Measurements from ENCODE around the gene CENPB. TPM values are rescaled to one million over a fixed set of nuclear protein-coding genes. Genes with fewer than 3 reads are reported as not detected.

Gene CENPB
- total RNA-seq, 2 donors from 2014 or later, result 43.0 to 50.7 TPM

DNA sequence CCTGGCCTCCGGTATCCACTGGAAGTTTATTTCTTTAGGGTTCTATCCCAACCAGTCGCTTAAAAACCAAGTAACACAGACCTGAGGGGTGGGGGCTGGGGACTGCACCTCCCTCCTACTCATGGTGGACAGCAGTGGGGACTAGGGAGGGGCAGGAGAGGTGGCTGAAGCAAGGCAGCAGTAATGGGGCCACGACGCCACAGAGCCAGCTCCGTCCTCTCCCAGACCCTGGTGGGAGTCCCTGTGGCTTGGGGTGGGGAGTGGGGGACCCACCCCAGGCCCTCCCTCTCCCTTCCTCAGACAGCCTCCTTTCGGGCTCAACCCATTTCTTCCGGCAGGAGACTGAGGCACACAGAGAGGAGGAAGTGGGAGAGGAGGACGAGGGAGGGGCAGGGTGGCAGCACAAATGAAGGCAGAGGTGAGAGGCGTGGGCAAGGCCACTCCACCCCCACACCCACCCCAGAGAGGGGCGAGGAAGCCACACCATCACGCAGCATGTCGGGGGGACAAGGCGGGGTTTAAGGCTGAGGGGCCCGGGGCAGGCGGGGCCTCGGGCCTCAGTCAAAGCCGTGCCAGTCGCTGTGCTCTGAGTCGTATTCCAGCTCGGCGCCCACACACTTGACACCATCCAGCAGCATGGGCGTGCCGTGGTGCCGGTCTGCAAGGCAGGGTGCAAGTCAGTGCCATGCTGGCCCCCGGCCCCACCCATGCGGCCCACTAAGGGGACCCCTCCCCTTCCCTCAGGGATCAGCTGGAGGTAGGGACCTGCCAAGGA, 32.9 kb downstream of the CENPB start:
- TF ChIP-seq, protein P1, sequence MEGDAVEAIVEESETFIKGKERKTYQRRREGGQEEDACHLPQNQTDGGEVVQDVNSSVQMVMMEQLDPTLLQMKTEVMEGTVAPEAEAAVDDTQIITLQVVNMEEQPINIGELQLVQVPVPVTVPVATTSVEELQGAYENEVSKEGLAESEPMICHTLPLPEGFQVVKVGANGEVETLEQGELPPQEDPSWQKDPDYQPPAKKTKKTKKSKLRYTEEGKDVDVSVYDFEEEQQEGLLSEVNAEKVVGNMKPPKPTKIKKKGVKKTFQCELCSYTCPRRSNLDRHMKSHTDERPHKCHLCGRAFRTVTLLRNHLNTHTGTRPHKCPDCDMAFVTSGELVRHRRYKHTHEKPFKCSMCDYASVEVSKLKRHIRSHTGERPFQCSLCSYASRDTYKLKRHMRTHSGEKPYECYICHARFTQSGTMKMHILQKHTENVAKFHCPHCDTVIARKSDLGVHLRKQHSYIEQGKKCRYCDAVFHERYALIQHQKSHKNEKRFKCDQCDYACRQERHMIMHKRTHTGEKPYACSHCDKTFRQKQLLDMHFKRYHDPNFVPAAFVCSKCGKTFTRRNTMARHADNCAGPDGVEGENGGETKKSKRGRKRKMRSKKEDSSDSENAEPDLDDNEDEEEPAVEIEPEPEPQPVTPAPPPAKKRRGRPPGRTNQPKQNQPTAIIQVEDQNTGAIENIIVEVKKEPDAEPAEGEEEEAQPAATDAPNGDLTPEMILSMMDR (conservative IDR thresholded peaks at IDR 0.05), result no peak
- peaks cover 4% of the 10 kb centered on the region for H3K4me1 Mint-ChIP-seq
- H3K4me3 ChIP-seq (ENCODE audit: low read length), result no peak overlapping the region
- no peak overlapping the region for H3K4me3 Mint-ChIP-seq
- H3K9me3 Mint-ChIP-seq, result no peaks in the 10 kb centered on the region
- H3K4me1 ChIP-seq (ENCODE audit: control insufficient read depth, insufficient read depth, low read length), result no peaks in the 10 kb centered on the region
- peak; percentile 39 for DNase-seq
- peaks cover 43% of the 10 kb centered on the region for H3K27me3 Mint-ChIP-seq (ENCODE audit: insufficient read depth)
- H3K27ac Mint-ChIP-seq, result no peak overlapping the region
- no peaks in the 10 kb centered on the region for H3K9me3 ChIP-seq (ENCODE audit: control insufficient read depth, low read length)
- peaks cover 11% of the 10 kb centered on the region for H3K36me3 Mint-ChIP-seq (ENCODE audit: low read depth)
- WGBS, 2 experiments (ENCODE audit: insufficient coverage in 1 of 2, insufficient read length in 1 of 2), result 93% methylated on average over 5 to 22 of the region's 26 CpGs
- no peak overlapping the region for H3K27ac ChIP-seq (ENCODE audit: low read depth, low read length)
- peaks cover 8% of the 10 kb centered on the region for H3K36me3 ChIP-seq (ENCODE audit: control insufficient read depth, insufficient read depth, low read length)
- peaks cover 43% of the 10 kb centered on the region for H3K27me3 ChIP-seq (ENCODE audit: control insufficient read depth, insufficient read depth, low read length, poor library complexity, severe bottlenecking)
- H3K9ac ChIP-seq (ENCODE audit: extremely low read depth, low read length, poor library complexity, severe bottlenecking), result no peak overlapping the region

DNA sequence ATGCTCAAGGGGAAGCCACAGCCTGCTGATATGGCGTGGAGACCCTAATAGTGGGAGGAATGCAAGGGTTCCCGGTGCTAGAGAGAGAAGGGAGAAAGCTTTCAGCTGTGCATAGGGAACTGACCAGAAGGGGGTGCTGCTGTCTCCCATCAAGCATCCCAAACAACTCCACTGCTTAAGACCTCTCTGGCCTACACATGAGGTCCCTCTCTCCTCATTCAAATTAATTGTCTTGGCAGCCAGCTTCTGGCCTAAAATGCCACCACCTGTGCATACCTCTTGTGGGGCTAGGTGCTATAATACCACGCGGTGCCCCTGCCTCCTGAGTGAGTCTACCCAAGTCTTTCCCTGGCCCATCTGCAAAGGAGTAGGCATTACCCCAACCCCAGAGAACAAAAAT, 33.4 kb downstream of the CENPB start:
- Histone ChIP-seq H3K9ac (ENCODE audit: extremely low read depth, low read length, poor library complexity, severe bottlenecking) (no peak overlapping the region), H3K36me3 (ENCODE audit: control insufficient read depth, insufficient read depth, low read length) (peaks cover 8% of the 10 kb centered on the region), H3K27ac (ENCODE audit: low read depth, low read length) (no peak overlapping the region), H3K4me3 (ENCODE audit: low read length) (no peak overlapping the region), H3K9me3 (ENCODE audit: control insufficient read depth, low read length) (no peaks in the 10 kb centered on the region), H3K4me1 (ENCODE audit: control insufficient read depth, insufficient read depth, low read length) (no peaks in the 10 kb centered on the region), H3K27me3 (ENCODE audit: control insufficient read depth, insufficient read depth, low read length, poor library complexity, severe bottlenecking) (peaks cover 49% of the 10 kb centered on the region)
- peak; percentile 92 for DNase-seq
- H3K27me3 Mint-ChIP-seq (ENCODE audit: insufficient read depth), result peaks cover 48% of the 10 kb centered on the region
- no peak overlapping the region for H3K27ac Mint-ChIP-seq
- H3K9me3 Mint-ChIP-seq, result no peaks in the 10 kb centered on the region
- peaks cover 6% of the 10 kb centered on the region for H3K36me3 Mint-ChIP-seq (ENCODE audit: low read depth)
- WGBS, 2 experiments (ENCODE audit: insufficient coverage in 1 of 2, insufficient read length in 1 of 2), result 37 to 60% methylated on average over 1 to 4 of the region's 4 CpGs
- no peak overlapping the region for H3K4me3 Mint-ChIP-seq
- H3K4me1 Mint-ChIP-seq, result peaks cover 4% of the 10 kb centered on the region
- TF ChIP-seq, protein P1 (conservative IDR thresholded peaks at IDR 0.05), result peak; percentile 87

DNA sequence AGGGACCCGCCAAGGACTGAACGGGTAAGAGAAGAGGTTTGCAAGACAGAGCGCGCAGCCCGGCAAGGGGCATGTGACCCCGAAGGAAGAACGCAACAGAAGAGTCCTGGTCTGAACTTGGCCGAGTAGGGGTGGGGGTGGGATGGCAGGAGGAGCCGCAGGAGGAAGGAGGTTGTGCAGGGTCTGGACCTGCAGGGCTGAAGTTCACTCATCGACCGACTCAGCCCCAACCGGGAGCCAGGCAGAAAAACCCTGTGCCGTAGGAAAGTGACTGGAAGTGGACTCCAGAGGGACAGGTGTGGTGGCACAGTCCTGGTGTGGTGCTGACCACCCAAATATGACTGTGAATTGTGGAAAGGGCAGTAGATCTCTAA, 34.2 kb downstream of the CENPB start:
- H3K4me1 ChIP-seq (ENCODE audit: control insufficient read depth, insufficient read depth, low read length), result no peaks in the 10 kb centered on the region
- no peaks in the 10 kb centered on the region for H3K9me3 ChIP-seq (ENCODE audit: control insufficient read depth, low read length)
- H3K9me3 Mint-ChIP-seq, result no peaks in the 10 kb centered on the region
- no peak for DNase-seq
- H3K4me1 Mint-ChIP-seq, result peaks cover 4% of the 10 kb centered on the region
- TF ChIP-seq, protein P1 (conservative IDR thresholded peaks at IDR 0.05), result no peak
- H3K4me3 ChIP-seq (ENCODE audit: low read length), result peak overlapping the region; percentile 75
- no peak overlapping the region for H3K9ac ChIP-seq (ENCODE audit: extremely low read depth, low read length, poor library complexity, severe bottlenecking)
- H3K27ac ChIP-seq (ENCODE audit: low read depth, low read length), result no peak overlapping the region
- H3K36me3 ChIP-seq (ENCODE audit: control insufficient read depth, insufficient read depth, low read length), result peaks cover 1% of the 10 kb centered on the region
- H3K36me3 Mint-ChIP-seq (ENCODE audit: low read depth), result peaks cover 2% of the 10 kb centered on the region
- WGBS, 2 experiments (ENCODE audit: insufficient coverage in 1 of 2, insufficient read length in 1 of 2), result 47 to 54% methylated on average over 8 to 13 of the region's 13 CpGs
- no peak overlapping the region for H3K27ac Mint-ChIP-seq
- H3K4me3 Mint-ChIP-seq, result peak overlapping the region; percentile 37
- peaks cover 53% of the 10 kb centered on the region for H3K27me3 ChIP-seq (ENCODE audit: control insufficient read depth, insufficient read depth, low read length, poor library complexity, severe bottlenecking)
- H3K27me3 Mint-ChIP-seq (ENCODE audit: insufficient read depth), result peaks cover 56% of the 10 kb centered on the region
